ENCODE measurements around the gene HHATL.
A peak's percentile ranks its signal among the peaks of the same experiment; 100 is the strongest.

HHATL gene

GRCh38 chr3:42653560-42654330, 48.9 kb downstream of the HHATL start, which contains the start of gene ZBTB47:
Gene ZBTB47, plus strand, starts transcription at chr3:42653697. Its CDS starts 4,659 bp downstream, at chr3:42658356.
- DNase-seq (ENCODE audit: insufficient read length, low spot score) (peak; percentile 29), FAIRE-seq (no peak)
- TF ChIP-seq TAF1 (IDR thresholded peaks at IDR 0.05; ENCODE audit: low read depth, low read length) (no peak), POU2F2 (IDR thresholded peaks at IDR 0.05; ENCODE audit: low read depth, low read length) (no peak), POLR2AphosphoS5 (IDR thresholded peaks at IDR 0.05; ENCODE audit: low read depth, low read length) (no peak), POLR2A (IDR thresholded peaks at IDR 0.05; ENCODE audit: low read depth, low read length) (no peak), PAX5 (IDR thresholded peaks at IDR 0.05; ENCODE audit: insufficient read depth, low read length, severe bottlenecking) (no peak), SPI1 (IDR thresholded peaks at IDR 0.05; ENCODE audit: low read depth, low read length) (no peak)

- no peak for DNase-seq (ENCODE audit: insufficient read length, low spot score)
- TF ChIP-seq PAX5 (IDR thresholded peaks at IDR 0.05; ENCODE audit: insufficient read depth, low read length, severe bottlenecking) (no peak), POLR2AphosphoS5 (IDR thresholded peaks at IDR 0.05; ENCODE audit: low read depth, low read length) (no peak), SPI1 (IDR thresholded peaks at IDR 0.05; ENCODE audit: low read depth, low read length) (no peak), POU2F2 (IDR thresholded peaks at IDR 0.05; ENCODE audit: low read depth, low read length) (no peak), TAF1 (IDR thresholded peaks at IDR 0.05; ENCODE audit: low read depth, low read length) (no peak), POLR2A (IDR thresholded peaks at IDR 0.05; ENCODE audit: low read depth, low read length) (no peak)
- FAIRE-seq: peak; percentile 35
Observed at GRCh38 chr3:42653303-42653559, 49.4 kb downstream of the HHATL start.

GRCh38 chr3:42652611-42653302, 49.8 kb downstream of the HHATL start:
- TF ChIP-seq PAX5 (IDR thresholded peaks at IDR 0.05; ENCODE audit: insufficient read depth, low read length, severe bottlenecking) (no peak), SPI1 (IDR thresholded peaks at IDR 0.05; ENCODE audit: low read depth, low read length) (peak; percentile 79)
- FAIRE-seq (peak; percentile 81), DNase-seq (ENCODE audit: insufficient read length, low spot score) (peak; percentile 30)

GRCh38 chr3:42652251-42652610, 50.4 kb downstream of the HHATL start:
- no peak for TF ChIP-seq POLR2AphosphoS5 (IDR thresholded peaks at IDR 0.05; ENCODE audit: low read depth, low read length)
- TF ChIP-seq POU2F2 (IDR thresholded peaks at IDR 0.05; ENCODE audit: low read depth, low read length): no peak
- TF ChIP-seq POLR2A (IDR thresholded peaks at IDR 0.05; ENCODE audit: low read depth, low read length): no peak
- TF ChIP-seq SPI1 (IDR thresholded peaks at IDR 0.05; ENCODE audit: low read depth, low read length): no peak
- TF ChIP-seq PAX5 (IDR thresholded peaks at IDR 0.05; ENCODE audit: insufficient read depth, low read length, severe bottlenecking): no peak
- DNase-seq (ENCODE audit: insufficient read length, low spot score) (no peak), FAIRE-seq (peak; percentile 38)

GRCh38 chr3:42651248-42652091, 51.1 kb downstream of the HHATL start:
- TF ChIP-seq PAX5 (IDR thresholded peaks at IDR 0.05; ENCODE audit: insufficient read depth, low read length, severe bottlenecking): no peak
- TF ChIP-seq POLR2AphosphoS5 (IDR thresholded peaks at IDR 0.05; ENCODE audit: low read depth, low read length): no peak
- TF ChIP-seq POLR2A (IDR thresholded peaks at IDR 0.05; ENCODE audit: low read depth, low read length): no peak
- TF ChIP-seq TAF1 (IDR thresholded peaks at IDR 0.05; ENCODE audit: low read depth, low read length): no peak
- TF ChIP-seq SPI1 (IDR thresholded peaks at IDR 0.05; ENCODE audit: low read depth, low read length): no peak
- TF ChIP-seq POU2F2 (IDR thresholded peaks at IDR 0.05; ENCODE audit: low read depth, low read length): no peak
- FAIRE-seq: no peak
- DNase-seq (ENCODE audit: insufficient read length, low spot score): no peak

- no peak for TF ChIP-seq SPI1 (IDR thresholded peaks at IDR 0.05; ENCODE audit: low read depth, low read length)
- no peak for TF ChIP-seq PAX5 (IDR thresholded peaks at IDR 0.05; ENCODE audit: insufficient read depth, low read length, severe bottlenecking)
- TF ChIP-seq TAF1 (IDR thresholded peaks at IDR 0.05; ENCODE audit: low read depth, low read length): no peak
- no peak; the same call in 1 of the 2 replicates for TF ChIP-seq POLR2A (IDR thresholded peaks at IDR 0.05; ENCODE audit: low read depth, low read length)
- no peak for TF ChIP-seq POLR2AphosphoS5 (IDR thresholded peaks at IDR 0.05; ENCODE audit: low read depth, low read length)
- no peak for TF ChIP-seq POU2F2 (IDR thresholded peaks at IDR 0.05; ENCODE audit: low read depth, low read length)
- no peak for FAIRE-seq
- DNase-seq (ENCODE audit: insufficient read length, low spot score): no peak
Observed at GRCh38 chr3:42649783-42650182, 52.8 kb downstream of the HHATL start.

- TF ChIP-seq SPI1 (IDR thresholded peaks at IDR 0.05; ENCODE audit: low read depth, low read length) (no peak), PAX5 (IDR thresholded peaks at IDR 0.05; ENCODE audit: insufficient read depth, low read length, severe bottlenecking) (no peak), POLR2AphosphoS5 (IDR thresholded peaks at IDR 0.05; ENCODE audit: low read depth, low read length) (no peak), POU2F2 (IDR thresholded peaks at IDR 0.05; ENCODE audit: low read depth, low read length) (no peak), TAF1 (IDR thresholded peaks at IDR 0.05; ENCODE audit: low read depth, low read length) (no peak), POLR2A (IDR thresholded peaks at IDR 0.05; ENCODE audit: low read depth, low read length) (no peak)
- DNase-seq (ENCODE audit: insufficient read length, low spot score) (no peak), FAIRE-seq (no peak)
Observed at GRCh38 chr3:42649006-42649405, 53.6 kb downstream of the HHATL start.

- TF ChIP-seq TAF1 (IDR thresholded peaks at IDR 0.05; ENCODE audit: low read depth, low read length): no peak
- TF ChIP-seq POLR2AphosphoS5 (IDR thresholded peaks at IDR 0.05; ENCODE audit: low read depth, low read length): no peak
- no peak for TF ChIP-seq PAX5 (IDR thresholded peaks at IDR 0.05; ENCODE audit: insufficient read depth, low read length, severe bottlenecking)
- TF ChIP-seq POU2F2 (IDR thresholded peaks at IDR 0.05; ENCODE audit: low read depth, low read length): no peak
- TF ChIP-seq SPI1 (IDR thresholded peaks at IDR 0.05; ENCODE audit: low read depth, low read length): no peak
- no peak for TF ChIP-seq POLR2A (IDR thresholded peaks at IDR 0.05; ENCODE audit: low read depth, low read length)
- no peak for DNase-seq (ENCODE audit: insufficient read length, low spot score)
- no peak for FAIRE-seq
Observed at GRCh38 chr3:42647821-42648459, 54.7 kb downstream of the HHATL start.
